Liver (tissue), 9 donors: ENCODE results near the gene SMAD7. TPM values are rescaled to one million over a fixed set of nuclear protein-coding genes. Genes with fewer than 3 reads are reported as not detected.

Source experiments
- DNase-seq: peaks from one replicate; pipeline ENCODE4 v3.0.0-alpha.2; 2017; ENCODE audit warnings: low spot score
- H3K27ac ChIP-seq, 2 donors: one replicate each; pipeline ENCODE4 v1.7.0; 2013; ENCODE audit warnings: inconsistent platforms in 2 of 2, low read length in 2 of 2, control low read depth in 1 of 2, low read depth in 1 of 2, mild to moderate bottlenecking in 1 of 2
- H3K27me3 ChIP-seq, 4 donors: one replicate each; pipeline versions ENCODE4 v1.6.1 to v1.7.0; 2013; ENCODE audit warnings: low read length in 3 of 4, inconsistent platforms in 1 of 4, mild to moderate bottlenecking in 1 of 4, moderate library complexity in 1 of 4; ENCODE audit not compliant: control insufficient read depth in 4 of 4, insufficient read depth in 4 of 4
- H3K36me3 ChIP-seq, 4 donors: one replicate each; pipeline versions ENCODE4 v1.6.1 to v1.7.0; 2013; ENCODE audit warnings: low read length in 3 of 4, mild to moderate bottlenecking in 3 of 4, low read depth in 1 of 4, moderate library complexity in 1 of 4; ENCODE audit not compliant: control insufficient read depth in 4 of 4, insufficient read depth in 3 of 4
- H3K4me1 ChIP-seq, 4 donors: one replicate each; pipeline versions ENCODE4 v1.6.1 to v1.7.0; 2013; ENCODE audit warnings: low read length in 3 of 4, mild to moderate bottlenecking in 3 of 4, moderate library complexity in 1 of 4; ENCODE audit not compliant: control insufficient read depth in 4 of 4, insufficient read depth in 4 of 4
- H3K4me3 ChIP-seq, 3 donors: one replicate each; pipeline versions ENCODE4 v1.6.1 to v1.7.0; 2013; ENCODE audit warnings: low read length in 3 of 3, control low read depth in 1 of 3, low read depth in 1 of 3, mild to moderate bottlenecking in 1 of 3
- H3K9ac ChIP-seq, 2 donors: one replicate each; pipeline ENCODE4 v1.7.0; 2013; ENCODE audit warnings: low read length in 2 of 2, mild to moderate bottlenecking in 2 of 2, moderate library complexity in 2 of 2, control low read depth in 1 of 2, low read depth in 1 of 2
- H3K9me3 ChIP-seq, 4 donors: one replicate each; pipeline versions ENCODE4 v1.6.1 to v1.7.0; 2013; ENCODE audit warnings: low read length in 3 of 4; ENCODE audit not compliant: control insufficient read depth in 4 of 4
- EGR1 ChIP-seq, 2 donors: IDR thresholded peaks; 2 replicates each; pipeline ENCODE4 v1.6.1; 2016 to 2018; ENCODE audit warnings: antibody characterized with exemption in 2 of 2, low read depth in 2 of 2
- FOXA1 ChIP-seq: IDR thresholded peaks from 2 replicates; pipeline ENCODE4 v1.6.1; 2016; ENCODE audit warnings: antibody characterized with exemption
- FOXA2 ChIP-seq: IDR thresholded peaks from 2 replicates; pipeline ENCODE4 v1.6.1; 2016; ENCODE audit warnings: antibody characterized with exemption
- GABPA ChIP-seq, 2 donors: IDR thresholded peaks in 1 of 2; conservative IDR thresholded peaks in 1 of 2; 2 replicates each; pipeline ENCODE4 v1.6.1; 2016; ENCODE audit warnings: antibody characterized with exemption in 2 of 2, mild to moderate bottlenecking in 1 of 2, moderate library complexity in 1 of 2
- HNF4A ChIP-seq, 2 donors: conservative IDR thresholded peaks; 2 replicates each; pipeline ENCODE4 v1.6.1; 2016; ENCODE audit warnings: antibody characterized with exemption in 2 of 2, mild to moderate bottlenecking in 2 of 2
- HNF4G ChIP-seq: IDR thresholded peaks from 2 replicates; pipeline ENCODE4 v1.6.1; 2016; ENCODE audit warnings: antibody characterized with exemption
- JUND ChIP-seq, 2 donors: IDR thresholded peaks; 2 replicates each; pipeline ENCODE4 v1.6.1; 2016; ENCODE audit warnings: antibody characterized with exemption in 2 of 2
- NR2F2 ChIP-seq: IDR thresholded peaks from 2 replicates; pipeline ENCODE4 v1.6.1; 2016; ENCODE audit warnings: antibody characterized with exemption
- RAD21 ChIP-seq, 2 donors: IDR thresholded peaks; 2 replicates each; pipeline ENCODE4 v1.6.1; 2016; ENCODE audit warnings: antibody characterized with exemption in 2 of 2, mild to moderate bottlenecking in 2 of 2
- RXRA ChIP-seq, 2 donors: IDR thresholded peaks; 2 replicates each; pipeline ENCODE4 v1.6.1; 2017 to 2018; ENCODE audit warnings: antibody characterized with exemption in 2 of 2, mild to moderate bottlenecking in 1 of 2
- SP1 ChIP-seq: IDR thresholded peaks from 2 replicates; pipeline ENCODE4 v1.6.1; 2018; ENCODE audit warnings: antibody characterized with exemption, mild to moderate bottlenecking
- TAF1 ChIP-seq: conservative IDR thresholded peaks from 2 replicates; pipeline ENCODE4 v1.6.1; 2016; ENCODE audit warnings: antibody characterized with exemption, mild to moderate bottlenecking
- YY1 ChIP-seq: IDR thresholded peaks from 2 replicates; pipeline ENCODE4 v1.6.1; 2016; ENCODE audit warnings: antibody characterized with exemption, mild to moderate bottlenecking
- WGBS: extraction: QIAGEN DNeasy Blood & Tissue Kit; methylation state at CpG from one replicate; pipeline ENCODE4 v1.1.7; 2013; 5-methylcytosine and 5-hydroxymethylcytosine counted together
- polyA plus RNA-seq, 2 donors: library from polyadenylated mRNA; stranded (reverse) in 1 of 2; unstranded in 1 of 2; fragments of 200-250 nt in 1 of 2; fragments of >200 nt in 1 of 2; fragmentation: Nextera tagmentation in 1 of 2; extraction: Ambion mirVana in 1 of 2; gene quantifications; one replicate each; pipeline versions ENCODE4 v1.2.1 to v1.2.3, GENCODE V29; 2013 to 2015
- total RNA-seq, 2 donors: library from RNA; depleted of rRNA; stranded (reverse); fragments of >200 nt; gene quantifications; one replicate each; pipeline ENCODE4 v1.2.3, GENCODE V29; 2014
- TF ChIP-seq, protein P1 (sequence below): fragments of 150-350 bp; IDR thresholded peaks from 2 replicates; pipeline ENCODE4 v1.5.1; 2017; ENCODE audit warnings: improper control_type of control experiment, low read depth, low read length; ENCODE audit not compliant: missing input control
- TF ChIP-seq, protein P2 (sequence below): IDR thresholded peaks from 2 replicates; pipeline ENCODE4 v1.6.1; 2016; ENCODE audit warnings: antibody characterized with exemption
- TF ChIP-seq, protein P3 (sequence below): IDR thresholded peaks from 2 replicates; pipeline ENCODE4 v1.6.1; 2016; ENCODE audit warnings: antibody characterized with exemption
- TF ChIP-seq, protein P4 (sequence below): IDR thresholded peaks from 2 replicates; pipeline ENCODE4 v1.6.1; 2016; ENCODE audit warnings: antibody characterized with exemption, mild to moderate bottlenecking
- TF ChIP-seq, protein P5 (sequence below): IDR thresholded peaks from 2 replicates; pipeline ENCODE4 v1.6.1; 2016; ENCODE audit warnings: antibody characterized with exemption
- donor health status: healthy.
- donor health status: healthy.
- donor health status: healthy.
- donor health status: healthy.
- donor health status: healthy.

SMAD7 gene
- total and polyA plus RNA-seq, 4 donors, result 3.2 to 11.8 (median 10.1) TPM

DNA sequence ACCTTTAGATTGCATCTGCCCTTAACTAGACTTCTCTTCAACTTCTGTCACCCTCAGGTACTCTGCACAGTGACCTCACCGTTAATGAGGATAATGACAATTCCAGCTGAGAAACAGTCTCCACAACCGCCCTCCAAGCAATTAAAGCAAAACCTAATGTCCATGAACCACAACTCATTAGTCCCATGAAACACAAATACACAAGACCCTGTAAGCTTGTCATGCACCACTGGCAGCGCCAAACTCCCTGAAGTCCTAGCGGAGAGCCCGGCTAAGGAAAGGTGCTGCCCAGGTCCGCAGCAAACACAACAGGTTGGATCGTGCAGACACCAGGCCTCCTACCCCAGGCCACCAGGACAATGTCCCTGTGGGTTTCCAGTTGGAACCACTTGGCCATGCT, 7.4 kb downstream of the SMAD7 start:
- peaks cover 25 to 94% (median 82%) of the 10 kb centered on the region in 4 donors for H3K4me1 ChIP-seq
- no peaks in the 10 kb centered on the region for H3K27me3 ChIP-seq
- no peak overlapping the region for H3K4me3 ChIP-seq
- WGBS, result 65% methylated on average over 7 of the region's 7 CpGs
- peaks cover 0 to 2% (median 0%) of the 10 kb centered on the region in 4 donors for H3K36me3 ChIP-seq
- DNase-seq, result no peak
- no peak overlapping the region for H3K9ac ChIP-seq
- H3K9me3 ChIP-seq, result no peaks in the 10 kb centered on the region
- TF ChIP-seq YY1, result no peak
- TF ChIP-seq HNF4G, result no peak
- no peak for TF ChIP-seq TAF1
- TF ChIP-seq FOXA2, result no peak
- TF ChIP-seq EGR1 (IDR thresholded peaks at IDR 0.05; ENCODE audit: low read depth in 2 of 2), result no peak
- TF ChIP-seq, protein P1, sequence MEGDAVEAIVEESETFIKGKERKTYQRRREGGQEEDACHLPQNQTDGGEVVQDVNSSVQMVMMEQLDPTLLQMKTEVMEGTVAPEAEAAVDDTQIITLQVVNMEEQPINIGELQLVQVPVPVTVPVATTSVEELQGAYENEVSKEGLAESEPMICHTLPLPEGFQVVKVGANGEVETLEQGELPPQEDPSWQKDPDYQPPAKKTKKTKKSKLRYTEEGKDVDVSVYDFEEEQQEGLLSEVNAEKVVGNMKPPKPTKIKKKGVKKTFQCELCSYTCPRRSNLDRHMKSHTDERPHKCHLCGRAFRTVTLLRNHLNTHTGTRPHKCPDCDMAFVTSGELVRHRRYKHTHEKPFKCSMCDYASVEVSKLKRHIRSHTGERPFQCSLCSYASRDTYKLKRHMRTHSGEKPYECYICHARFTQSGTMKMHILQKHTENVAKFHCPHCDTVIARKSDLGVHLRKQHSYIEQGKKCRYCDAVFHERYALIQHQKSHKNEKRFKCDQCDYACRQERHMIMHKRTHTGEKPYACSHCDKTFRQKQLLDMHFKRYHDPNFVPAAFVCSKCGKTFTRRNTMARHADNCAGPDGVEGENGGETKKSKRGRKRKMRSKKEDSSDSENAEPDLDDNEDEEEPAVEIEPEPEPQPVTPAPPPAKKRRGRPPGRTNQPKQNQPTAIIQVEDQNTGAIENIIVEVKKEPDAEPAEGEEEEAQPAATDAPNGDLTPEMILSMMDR, result no peak
- TF ChIP-seq, protein P2, sequence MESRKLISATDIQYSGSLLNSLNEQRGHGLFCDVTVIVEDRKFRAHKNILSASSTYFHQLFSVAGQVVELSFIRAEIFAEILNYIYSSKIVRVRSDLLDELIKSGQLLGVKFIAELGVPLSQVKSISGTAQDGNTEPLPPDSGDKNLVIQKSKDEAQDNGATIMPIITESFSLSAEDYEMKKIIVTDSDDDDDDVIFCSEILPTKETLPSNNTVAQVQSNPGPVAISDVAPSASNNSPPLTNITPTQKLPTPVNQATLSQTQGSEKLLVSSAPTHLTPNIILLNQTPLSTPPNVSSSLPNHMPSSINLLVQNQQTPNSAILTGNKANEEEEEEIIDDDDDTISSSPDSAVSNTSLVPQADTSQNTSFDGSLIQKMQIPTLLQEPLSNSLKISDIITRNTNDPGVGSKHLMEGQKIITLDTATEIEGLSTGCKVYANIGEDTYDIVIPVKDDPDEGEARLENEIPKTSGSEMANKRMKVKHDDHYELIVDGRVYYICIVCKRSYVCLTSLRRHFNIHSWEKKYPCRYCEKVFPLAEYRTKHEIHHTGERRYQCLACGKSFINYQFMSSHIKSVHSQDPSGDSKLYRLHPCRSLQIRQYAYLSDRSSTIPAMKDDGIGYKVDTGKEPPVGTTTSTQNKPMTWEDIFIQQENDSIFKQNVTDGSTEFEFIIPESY, result no peak
- TF ChIP-seq FOXA1, result no peak
- no peak for TF ChIP-seq RAD21 (IDR thresholded peaks at IDR 0.05)
- TF ChIP-seq, protein P3, sequence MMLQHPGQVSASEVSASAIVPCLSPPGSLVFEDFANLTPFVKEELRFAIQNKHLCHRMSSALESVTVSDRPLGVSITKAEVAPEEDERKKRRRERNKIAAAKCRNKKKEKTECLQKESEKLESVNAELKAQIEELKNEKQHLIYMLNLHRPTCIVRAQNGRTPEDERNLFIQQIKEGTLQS, result no peak
- no peak for TF ChIP-seq JUND (IDR thresholded peaks at IDR 0.05)
- TF ChIP-seq NR2F2, result no peak
- no peak for TF ChIP-seq GABPA (IDR thresholded peaks at IDR 0.05 in 1 of 2, conservative IDR thresholded peaks at IDR 0.05 in 1 of 2)
- TF ChIP-seq SP1, result no peak
- TF ChIP-seq HNF4A (conservative IDR thresholded peaks at IDR 0.05), result no peak
- peak overlapping the region; percentile 35 to 42 for H3K27ac ChIP-seq

DNA sequence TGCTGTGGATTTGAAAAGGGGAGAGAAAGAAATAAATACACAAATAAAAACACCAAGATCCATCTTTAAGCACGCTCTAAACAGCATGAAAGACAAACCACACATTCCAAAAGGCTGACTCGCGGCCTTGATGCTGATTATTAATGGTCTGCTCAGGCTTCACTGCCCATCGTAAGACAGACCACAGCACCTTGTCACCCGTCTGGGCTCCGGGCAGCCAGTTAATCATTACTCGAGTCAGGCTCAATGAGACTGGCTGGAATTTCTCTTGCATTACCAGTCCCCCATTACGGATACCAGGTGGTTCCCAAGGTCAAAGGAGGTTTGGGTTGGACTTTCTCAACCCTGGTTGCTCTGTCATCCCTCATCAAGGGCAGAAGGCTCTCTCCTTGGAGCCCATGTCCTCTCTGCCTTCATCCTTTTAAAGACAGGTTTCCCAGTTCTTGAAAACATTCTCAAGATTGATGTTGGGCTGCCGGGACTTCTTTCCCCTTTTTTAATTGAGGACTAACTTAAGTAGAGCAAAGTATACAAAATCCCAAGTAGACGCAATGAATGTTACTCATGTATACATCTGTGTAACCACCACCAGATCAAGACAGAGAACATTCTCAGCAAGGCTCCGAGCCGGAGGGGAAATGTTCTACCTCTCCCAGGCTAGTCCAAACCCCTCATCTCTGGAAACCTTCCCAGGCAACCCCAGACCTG, 8.1 kb downstream of the SMAD7 start:
- Histone ChIP-seq H3K27me3 (no peaks in the 10 kb centered on the region), H3K9me3 (no peaks in the 10 kb centered on the region), H3K36me3 (peaks cover 0 to 2% (median 1%) of the 10 kb centered on the region in 4 donors), H3K27ac (peak overlapping the region; percentile 35 to 42), H3K4me1 (peaks cover 29 to 94% (median 80%) of the 10 kb centered on the region in 4 donors), H3K4me3 (no peak overlapping the region), H3K9ac (no peak overlapping the region)
- DNase-seq, result no peak
- 50% methylated on average over 12 of the region's 12 CpGs for WGBS
- TF ChIP-seq HNF4G (no peak), EGR1 (IDR thresholded peaks at IDR 0.05; ENCODE audit: low read depth in 2 of 2) (no peak), HNF4A (conservative IDR thresholded peaks at IDR 0.05) (peak; percentile 71 to 75), TAF1 (no peak), FOXA2 (peak; percentile 18), SP1 (peak; percentile 61), RXRA (IDR thresholded peaks at IDR 0.05) (peak; percentile 72 to 87), FOXA1 (peak; percentile 9), JUND (IDR thresholded peaks at IDR 0.05) (peak in 1 of 2 donors; percentile 67), YY1 (peak; percentile 84)
- TF ChIP-seq, protein P3, result no peak
- TF ChIP-seq, protein P2, result peak; percentile 48
- TF ChIP-seq, protein P4, sequence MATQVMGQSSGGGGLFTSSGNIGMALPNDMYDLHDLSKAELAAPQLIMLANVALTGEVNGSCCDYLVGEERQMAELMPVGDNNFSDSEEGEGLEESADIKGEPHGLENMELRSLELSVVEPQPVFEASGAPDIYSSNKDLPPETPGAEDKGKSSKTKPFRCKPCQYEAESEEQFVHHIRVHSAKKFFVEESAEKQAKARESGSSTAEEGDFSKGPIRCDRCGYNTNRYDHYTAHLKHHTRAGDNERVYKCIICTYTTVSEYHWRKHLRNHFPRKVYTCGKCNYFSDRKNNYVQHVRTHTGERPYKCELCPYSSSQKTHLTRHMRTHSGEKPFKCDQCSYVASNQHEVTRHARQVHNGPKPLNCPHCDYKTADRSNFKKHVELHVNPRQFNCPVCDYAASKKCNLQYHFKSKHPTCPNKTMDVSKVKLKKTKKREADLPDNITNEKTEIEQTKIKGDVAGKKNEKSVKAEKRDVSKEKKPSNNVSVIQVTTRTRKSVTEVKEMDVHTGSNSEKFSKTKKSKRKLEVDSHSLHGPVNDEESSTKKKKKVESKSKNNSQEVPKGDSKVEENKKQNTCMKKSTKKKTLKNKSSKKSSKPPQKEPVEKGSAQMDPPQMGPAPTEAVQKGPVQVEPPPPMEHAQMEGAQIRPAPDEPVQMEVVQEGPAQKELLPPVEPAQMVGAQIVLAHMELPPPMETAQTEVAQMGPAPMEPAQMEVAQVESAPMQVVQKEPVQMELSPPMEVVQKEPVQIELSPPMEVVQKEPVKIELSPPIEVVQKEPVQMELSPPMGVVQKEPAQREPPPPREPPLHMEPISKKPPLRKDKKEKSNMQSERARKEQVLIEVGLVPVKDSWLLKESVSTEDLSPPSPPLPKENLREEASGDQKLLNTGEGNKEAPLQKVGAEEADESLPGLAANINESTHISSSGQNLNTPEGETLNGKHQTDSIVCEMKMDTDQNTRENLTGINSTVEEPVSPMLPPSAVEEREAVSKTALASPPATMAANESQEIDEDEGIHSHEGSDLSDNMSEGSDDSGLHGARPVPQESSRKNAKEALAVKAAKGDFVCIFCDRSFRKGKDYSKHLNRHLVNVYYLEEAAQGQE, result peak; percentile 57
- TF ChIP-seq, protein P5, sequence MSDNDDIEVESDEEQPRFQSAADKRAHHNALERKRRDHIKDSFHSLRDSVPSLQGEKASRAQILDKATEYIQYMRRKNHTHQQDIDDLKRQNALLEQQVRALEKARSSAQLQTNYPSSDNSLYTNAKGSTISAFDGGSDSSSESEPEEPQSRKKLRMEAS, result no peak
